K562 (cell line): ENCODE results near the gene MAP3K14.

ENCODE experiments used
- BMI1 ChIP-seq: fragments of 150-350 bp; IDR thresholded peaks from 2 replicates; pipeline ENCODE4 v1.6.1; 2014; ENCODE audit warnings: low read length
- BRCA1 ChIP-seq, 2 experiments: fragments of 450-650 bp in 1 of 2; sonication (generic) in 1 of 2; formaldehyde crosslinking in 1 of 2; IDR thresholded peaks; 2 replicates each; pipeline versions ENCODE4 v1.5.0 to v1.6.1; 2017 to 2020; ENCODE audit warnings: mild to moderate bottlenecking in 1 of 2, missing genetic modification reagents in 1 of 2
- CHD2 ChIP-seq: IDR thresholded peaks from 2 replicates; pipeline ENCODE4 v1.6.1; 2011; ENCODE audit warnings: low read depth, low read length
- HDAC1 ChIP-seq, 2 experiments: fragments of 450-650 bp; IDR thresholded peaks; 2 replicates each; pipeline ENCODE4 v1.6.1; 2016 to 2017; ENCODE audit warnings: inconsistent platforms in 1 of 2, mild to moderate bottlenecking in 1 of 2, moderate library complexity in 1 of 2
- PRPF4 ChIP-seq: fragments of 200-400 bp; formaldehyde crosslinking; IDR thresholded peaks from one replicate; pipeline ENCODE4 v1.6.1; 2017; ENCODE audit warnings: low read length, low read depth, mild to moderate bottlenecking; ENCODE audit not compliant: insufficient read depth, poor library complexity, severe bottlenecking
- SMARCC2 ChIP-seq: fragments of 450-650 bp; IDR thresholded peaks from 2 replicates; pipeline ENCODE4 v1.6.1; 2017; ENCODE audit warnings: antibody characterized with exemption, moderate library complexity, mild to moderate bottlenecking, low read depth
- TF ChIP-seq, protein P1 (sequence below), 3 experiments: IDR thresholded peaks in 2 of 3; conservative IDR thresholded peaks in 1 of 3; 2 replicates each; pipeline ENCODE4 v1.5.1; 2011 to 2012; ENCODE audit warnings: low read length in 3 of 3, mild to moderate bottlenecking in 3 of 3, control low read depth in 2 of 3, improper control_type of control experiment in 1 of 3, inconsistent platforms in 1 of 3, low read depth in 1 of 3, mixed read lengths in 1 of 3, moderate library complexity in 1 of 3; ENCODE audit not compliant: insufficient read depth in 2 of 3
- TF ChIP-seq, protein P2 (sequence below): sonication (generic); formaldehyde crosslinking; IDR thresholded peaks from 2 replicates; pipeline ENCODE4 v1.4.0; 2020; ENCODE audit warnings: mild to moderate bottlenecking, missing genetic modification reagents

DNA sequence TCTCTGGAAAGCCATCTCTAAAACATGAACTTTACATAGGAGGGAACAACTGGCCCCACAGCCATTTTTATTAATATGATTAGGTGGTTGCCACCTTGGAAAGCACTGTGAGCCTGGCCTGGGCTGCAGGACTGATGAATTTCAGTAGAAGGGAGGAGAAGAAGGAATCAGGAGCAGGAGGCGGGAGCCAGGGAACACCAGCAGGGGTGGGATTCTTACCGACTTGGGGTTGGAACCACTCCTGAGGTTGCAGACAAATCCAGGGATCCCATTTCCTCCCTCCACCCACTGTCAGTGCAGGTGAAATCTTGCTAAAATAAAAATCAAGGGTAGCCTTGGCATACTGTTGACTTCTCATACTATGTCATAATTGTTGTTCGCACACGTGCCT is 16.9 kb upstream of the MAP3K14 start:
- TF ChIP-seq, protein P1, sequence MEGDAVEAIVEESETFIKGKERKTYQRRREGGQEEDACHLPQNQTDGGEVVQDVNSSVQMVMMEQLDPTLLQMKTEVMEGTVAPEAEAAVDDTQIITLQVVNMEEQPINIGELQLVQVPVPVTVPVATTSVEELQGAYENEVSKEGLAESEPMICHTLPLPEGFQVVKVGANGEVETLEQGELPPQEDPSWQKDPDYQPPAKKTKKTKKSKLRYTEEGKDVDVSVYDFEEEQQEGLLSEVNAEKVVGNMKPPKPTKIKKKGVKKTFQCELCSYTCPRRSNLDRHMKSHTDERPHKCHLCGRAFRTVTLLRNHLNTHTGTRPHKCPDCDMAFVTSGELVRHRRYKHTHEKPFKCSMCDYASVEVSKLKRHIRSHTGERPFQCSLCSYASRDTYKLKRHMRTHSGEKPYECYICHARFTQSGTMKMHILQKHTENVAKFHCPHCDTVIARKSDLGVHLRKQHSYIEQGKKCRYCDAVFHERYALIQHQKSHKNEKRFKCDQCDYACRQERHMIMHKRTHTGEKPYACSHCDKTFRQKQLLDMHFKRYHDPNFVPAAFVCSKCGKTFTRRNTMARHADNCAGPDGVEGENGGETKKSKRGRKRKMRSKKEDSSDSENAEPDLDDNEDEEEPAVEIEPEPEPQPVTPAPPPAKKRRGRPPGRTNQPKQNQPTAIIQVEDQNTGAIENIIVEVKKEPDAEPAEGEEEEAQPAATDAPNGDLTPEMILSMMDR (IDR thresholded peaks at IDR 0.05 in 2 of 3, conservative IDR thresholded peaks at IDR 0.05 in 1 of 3; ENCODE audit: insufficient read depth in 2 of 3, low read depth in 1 of 3, low read length in 3 of 3), result no peak
- TF ChIP-seq BMI1, result no peak
- TF ChIP-seq BRCA1 (IDR thresholded peaks at IDR 0.05), result no peak
- no peak for TF ChIP-seq BRCA1 (CRISPR knock-in tag; IDR thresholded peaks at IDR 0.05)
- no peak for TF ChIP-seq HDAC1 (IDR thresholded peaks at IDR 0.05)
- no peak for TF ChIP-seq CHD2
- no peak for TF ChIP-seq PRPF4
- TF ChIP-seq, protein P2, sequence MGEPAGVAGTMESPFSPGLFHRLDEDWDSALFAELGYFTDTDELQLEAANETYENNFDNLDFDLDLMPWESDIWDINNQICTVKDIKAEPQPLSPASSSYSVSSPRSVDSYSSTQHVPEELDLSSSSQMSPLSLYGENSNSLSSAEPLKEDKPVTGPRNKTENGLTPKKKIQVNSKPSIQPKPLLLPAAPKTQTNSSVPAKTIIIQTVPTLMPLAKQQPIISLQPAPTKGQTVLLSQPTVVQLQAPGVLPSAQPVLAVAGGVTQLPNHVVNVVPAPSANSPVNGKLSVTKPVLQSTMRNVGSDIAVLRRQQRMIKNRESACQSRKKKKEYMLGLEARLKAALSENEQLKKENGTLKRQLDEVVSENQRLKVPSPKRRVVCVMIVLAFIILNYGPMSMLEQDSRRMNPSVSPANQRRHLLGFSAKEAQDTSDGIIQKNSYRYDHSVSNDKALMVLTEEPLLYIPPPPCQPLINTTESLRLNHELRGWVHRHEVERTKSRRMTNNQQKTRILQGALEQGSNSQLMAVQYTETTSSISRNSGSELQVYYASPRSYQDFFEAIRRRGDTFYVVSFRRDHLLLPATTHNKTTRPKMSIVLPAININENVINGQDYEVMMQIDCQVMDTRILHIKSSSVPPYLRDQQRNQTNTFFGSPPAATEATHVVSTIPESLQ (CRISPR knock-in tag), result no peak; the same call in 1 of the 2 replicates
- no peak for TF ChIP-seq SMARCC2
